HepG2 (cell line): ENCODE measurements around the gene ZNF22. TPM values are rescaled to one million over a fixed set of nuclear protein-coding genes. Genes with fewer than 3 reads are reported as not detected.

Experiments used
- ATF5 ChIP-seq: sonication (generic); formaldehyde crosslinking; IDR thresholded peaks from 2 replicates; pipeline ENCODE4 v1.4.0; 2020; ENCODE audit warnings: mild to moderate bottlenecking, low read depth, missing genetic modification reagents
- ETS1 ChIP-seq: sonication (generic); formaldehyde crosslinking; IDR thresholded peaks from 2 replicates; pipeline ENCODE4 v1.4.0; 2020; ENCODE audit warnings: missing genetic modification reagents
- FLYWCH1 ChIP-seq: sonication (generic); formaldehyde crosslinking; IDR thresholded peaks from 2 replicates; pipeline ENCODE4 v1.8.1; 2023; ENCODE audit warnings: mild to moderate bottlenecking, missing genetic modification reagents
- FOXO4 ChIP-seq: sonication (generic); formaldehyde crosslinking; conservative IDR thresholded peaks from 2 replicates; pipeline ENCODE4 v1.8.1; 2023; ENCODE audit warnings: missing genetic modification reagents
- HNRNPH1 ChIP-seq: fragments of 200-400 bp; formaldehyde crosslinking; optimal IDR thresholded peaks from 2 replicates; pipeline ENCODE3; 2017; ENCODE audit warnings: mild to moderate bottlenecking, low read depth, low read length
- HOXA7 ChIP-seq: sonication (generic); formaldehyde crosslinking; IDR thresholded peaks from 2 replicates; pipeline ENCODE4 v1.8.1; 2022; ENCODE audit warnings: mild to moderate bottlenecking, missing genetic modification reagents, moderate library complexity
- MYPOP ChIP-seq: sonication (generic); formaldehyde crosslinking; IDR thresholded peaks from 2 replicates; pipeline ENCODE4 v1.8.1; 2023; ENCODE audit warnings: mild to moderate bottlenecking, moderate library complexity, missing genetic modification reagents
- NFKBIZ ChIP-seq: IDR thresholded peaks from 2 replicates; pipeline ENCODE4 v1.6.1; 2018; ENCODE audit warnings: missing genetic modification reagents, missing compliant biosample characterization
- SALL1 ChIP-seq: sonication (generic); formaldehyde crosslinking; IDR thresholded peaks from 2 replicates; pipeline ENCODE4 v1.8.0; 2022; ENCODE audit warnings: mild to moderate bottlenecking, missing genetic modification reagents
- ZBTB26 ChIP-seq: IDR thresholded peaks from 2 replicates; pipeline ENCODE4 v1.6.1; 2016; ENCODE audit warnings: missing compliant biosample characterization, missing genetic modification reagents, borderline replicate concordance
- ZFP36L1 ChIP-seq: sonication (generic); formaldehyde crosslinking; IDR thresholded peaks from 2 replicates; pipeline ENCODE4 v1.8.0; 2022; ENCODE audit warnings: mild to moderate bottlenecking, missing genetic modification reagents, moderate library complexity
- ZNF274 ChIP-seq: sonication (generic); formaldehyde crosslinking; IDR thresholded peaks from 2 replicates; pipeline ENCODE4 v1.5.1; 2020; ENCODE audit warnings: mild to moderate bottlenecking, missing genetic modification reagents
- ZNF326 ChIP-seq: sonication (generic); formaldehyde crosslinking; IDR thresholded peaks from 2 replicates; pipeline ENCODE4 v1.4.0; 2020; ENCODE audit warnings: missing genetic modification reagents, borderline replicate concordance
- ZNF337 ChIP-seq: sonication (generic); formaldehyde crosslinking; IDR thresholded peaks from 2 replicates; pipeline ENCODE4 v1.5.1; 2020; ENCODE audit warnings: missing genetic modification reagents, low read depth, mild to moderate bottlenecking, borderline replicate concordance
- ZNF558 ChIP-seq: sonication (generic); formaldehyde crosslinking; IDR thresholded peaks from 2 replicates; pipeline ENCODE4 v1.9.0; 2022; ENCODE audit warnings: mild to moderate bottlenecking, missing genetic modification reagents, borderline replicate concordance
- ZNF652 ChIP-seq: IDR thresholded peaks from 2 replicates; pipeline ENCODE4 v1.6.1; 2016; ENCODE audit warnings: low read depth, borderline replicate concordance
- ZNF770 ChIP-seq: sonication (generic); formaldehyde crosslinking; IDR thresholded peaks from 2 replicates; pipeline ENCODE4 v1.5.0; 2020; ENCODE audit warnings: mild to moderate bottlenecking, missing genetic modification reagents
- polyA plus RNA-seq, 8 experiments: library from polyadenylated mRNA; depleted of rRNA in 3 of 8; stranded (reverse) in 7 of 8; unstranded in 1 of 8; fragments of >200 nt; fragmentation: Illumina TruSeq in 4 of 8; extraction: Trizol in 4 of 8; gene quantifications; 2 replicates each; pipeline versions ENCODE4 v1.2.1 to v1.2.3, GENCODE V29; 2011 to 2016; ENCODE audit warnings: low read depth in 4 of 8, missing spikeins in 1 of 8, mixed read lengths in 1 of 8; ENCODE audit not compliant: insufficient read depth in 1 of 8
- total RNA-seq, 5 experiments: library from RNA; depleted of rRNA; stranded (reverse); fragments of >200 nt; fragmentation: Illumina TruSeq; extraction: Trizol; gene quantifications; 2 replicates each; pipeline ENCODE4 v1.2.3, GENCODE V29; 2016; ENCODE audit warnings: low read depth in 1 of 5

ZNF22 gene
- total and polyA plus RNA-seq, 2 of the 13 experiments (the other 11 are each of a cell fraction or from before 2014, with no cell fraction given): 0.40 to 1.3 TPM

GRCh38 chr10:44976352-44977198 lies 24.1 kb upstream of the ZNF22 start (continued):
- TF ChIP-seq ZBTB26 (CRISPR knock-in tag): no peak
- TF ChIP-seq ZNF326: peak; percentile 91
- TF ChIP-seq SALL1 (CRISPR knock-in tag): peak; percentile 86
- TF ChIP-seq ZNF652 (CRISPR knock-in tag): peak; percentile 50; the same call in 1 of the 2 replicates
- TF ChIP-seq HNRNPH1: peak; percentile 91
- TF ChIP-seq ZNF274: 0 out of 2 replicates have a peak, but pooled peaks have one; percentile 17
- TF ChIP-seq ATF5 (CRISPR knock-in tag): no peak
- peak; percentile 90; the same call in 1 of the 2 replicates for TF ChIP-seq HOXA7 (CRISPR knock-in tag)
- TF ChIP-seq ZFP36L1: 0 out of 2 replicates have a peak, but pooled peaks have one; percentile 62
- 0 out of 2 replicates have a peak, but pooled peaks have one; percentile 20 for TF ChIP-seq NFKBIZ (CRISPR knock-in tag)
- TF ChIP-seq ZNF558: peak; percentile 59; the same call in 1 of the 2 replicates
- peak; percentile 78; the same call in 1 of the 2 replicates for TF ChIP-seq FLYWCH1 (CRISPR knock-in tag)
- peak; percentile 50; the same call in 1 of the 2 replicates for TF ChIP-seq ZNF770 (CRISPR knock-in tag)
- peak; percentile 85; the same call in 1 of the 2 replicates for TF ChIP-seq ETS1 (CRISPR knock-in tag)
- no peak for TF ChIP-seq FOXO4 (CRISPR knock-in tag)
- peak; percentile 85; the same call in 1 of the 2 replicates for TF ChIP-seq ZNF337 (CRISPR knock-in tag)
- TF ChIP-seq MYPOP (CRISPR knock-in tag): 0 out of 2 replicates have a peak, but pooled peaks have one; percentile 14
